ENCODE measurements around the gene IL20RA. TPM values are rescaled to one million over a fixed set of nuclear protein-coding genes. Genes with fewer than 3 reads are reported as not detected.

Gene IL20RA
- polyA plus RNA-seq, 4 donors = 0.81 to 3.0 (median 1.4) TPM

- Histone ChIP-seq H3K27ac (ENCODE audit: low read depth in 1 of 3, low read length in 2 of 3) (no peak overlapping the region), H3K4me1 (ENCODE audit: control insufficient read depth in 3 of 3, insufficient read depth in 2 of 3, low read depth in 1 of 3, low read length in 2 of 3) (peaks cover 0 to 4% (median 1%) of the 10 kb centered on the region in 3 donors), H3K4me3 (ENCODE audit: low read depth in 1 of 3, low read length in 3 of 3) (no peak overlapping the region), H3K36me3 (ENCODE audit: control insufficient read depth in 3 of 3, insufficient read depth in 2 of 3, low read depth in 1 of 3, low read length in 3 of 3) (no peaks in the 10 kb centered on the region), H3K27me3 (ENCODE audit: control insufficient read depth in 3 of 3, insufficient read depth in 3 of 3, low read length in 3 of 3) (peaks cover 0 to 3% (median 0%) of the 10 kb centered on the region in 3 donors), H3K9me3 (ENCODE audit: control insufficient read depth in 2 of 2, insufficient read depth in 1 of 2, low read depth in 1 of 2, low read length in 1 of 2) (peaks cover 0 to 3% of the 10 kb centered on the region in 2 donors)
- no peak for FAIRE-seq
- WGBS, 3 donors = 34 to 49% (median 43%) methylated on average over 6 of the region's 6 CpGs
- DNase-seq = peak in 1 of 2 donors; percentile 75
Measured at GRCh38 chr6:137036566-137037300, 8.0 kb downstream of the IL20RA start.

GRCh38 chr6:137033828-137034227, 10.9 kb downstream of the IL20RA start:
- H3K36me3 ChIP-seq (ENCODE audit: control insufficient read depth in 3 of 3, insufficient read depth in 2 of 3, low read depth in 1 of 3, low read length in 3 of 3) = no peaks in the 10 kb centered on the region
- no peak overlapping the region for H3K4me3 ChIP-seq (ENCODE audit: low read depth in 1 of 3, low read length in 3 of 3)
- no peaks in the 10 kb centered on the region for H3K9me3 ChIP-seq (ENCODE audit: control insufficient read depth in 2 of 2, insufficient read depth in 1 of 2, low read depth in 1 of 2, low read length in 1 of 2)
- no peak overlapping the region for H3K27ac ChIP-seq (ENCODE audit: low read depth in 1 of 3, low read length in 2 of 3)
- H3K27me3 ChIP-seq (ENCODE audit: control insufficient read depth in 3 of 3, insufficient read depth in 3 of 3, low read length in 3 of 3) = peaks cover 0 to 3% (median 0%) of the 10 kb centered on the region in 3 donors
- FAIRE-seq = no peak
- 58 to 78% (median 68%) methylated on average over 2 of the region's 2 CpGs for WGBS, 3 donors
- H3K4me1 ChIP-seq (ENCODE audit: control insufficient read depth in 3 of 3, insufficient read depth in 2 of 3, low read depth in 1 of 3, low read length in 2 of 3) = peaks cover 0 to 4% (median 1%) of the 10 kb centered on the region in 3 donors
- DNase-seq = peak in 1 of 2 donors; percentile 58

- FAIRE-seq = no peak
- Histone ChIP-seq H3K4me3 (ENCODE audit: low read depth in 1 of 3, low read length in 3 of 3) (no peak overlapping the region), H3K36me3 (ENCODE audit: control insufficient read depth in 3 of 3, insufficient read depth in 2 of 3, low read depth in 1 of 3, low read length in 3 of 3) (no peaks in the 10 kb centered on the region), H3K27ac (ENCODE audit: low read depth in 1 of 3, low read length in 2 of 3) (no peak overlapping the region), H3K27me3 (ENCODE audit: control insufficient read depth in 3 of 3, insufficient read depth in 3 of 3, low read length in 3 of 3) (peaks cover 0 to 3% (median 0%) of the 10 kb centered on the region in 3 donors), H3K9me3 (ENCODE audit: control insufficient read depth in 2 of 2, insufficient read depth in 1 of 2, low read depth in 1 of 2, low read length in 1 of 2) (no peaks in the 10 kb centered on the region), H3K4me1 (ENCODE audit: control insufficient read depth in 3 of 3, insufficient read depth in 2 of 3, low read depth in 1 of 3, low read length in 2 of 3) (no peaks in the 10 kb centered on the region)
- 74 to 80% (median 78%) methylated on average over 3 of the region's 3 CpGs for WGBS, 3 donors
- DNase-seq = no peak
Measured at GRCh38 chr6:137031122-137031521, 13.6 kb downstream of the IL20RA start.

GRCh38 chr6:137028912-137029311, 15.9 kb downstream of the IL20RA start:
- FAIRE-seq = no peak
- no peaks in the 10 kb centered on the region for H3K9me3 ChIP-seq (ENCODE audit: control insufficient read depth in 2 of 2, insufficient read depth in 1 of 2, low read depth in 1 of 2, low read length in 1 of 2)
- H3K36me3 ChIP-seq (ENCODE audit: control insufficient read depth in 3 of 3, insufficient read depth in 2 of 3, low read depth in 1 of 3, low read length in 3 of 3) = no peaks in the 10 kb centered on the region
- H3K4me3 ChIP-seq (ENCODE audit: low read depth in 1 of 3, low read length in 3 of 3) = no peak overlapping the region
- H3K27me3 ChIP-seq (ENCODE audit: control insufficient read depth in 3 of 3, insufficient read depth in 3 of 3, low read length in 3 of 3) = peaks cover 0 to 3% (median 0%) of the 10 kb centered on the region in 3 donors
- WGBS, 3 donors = 50 to 51% (median 50%) methylated on average over 2 of the region's 2 CpGs
- H3K4me1 ChIP-seq (ENCODE audit: control insufficient read depth in 3 of 3, insufficient read depth in 2 of 3, low read depth in 1 of 3, low read length in 2 of 3) = peaks cover 0 to 3% (median 0%) of the 10 kb centered on the region in 3 donors
- no peak for DNase-seq
- no peak overlapping the region for H3K27ac ChIP-seq (ENCODE audit: low read depth in 1 of 3, low read length in 2 of 3)

GRCh38 chr6:137025786-137026730, 18.7 kb downstream of the IL20RA start:
- no peak for FAIRE-seq
- Histone ChIP-seq H3K4me3 (ENCODE audit: low read depth in 1 of 3, low read length in 3 of 3) (no peak overlapping the region), H3K4me1 (ENCODE audit: control insufficient read depth in 3 of 3, insufficient read depth in 2 of 3, low read depth in 1 of 3, low read length in 2 of 3) (peaks cover 0 to 3% (median 0%) of the 10 kb centered on the region in 3 donors), H3K9me3 (ENCODE audit: control insufficient read depth in 2 of 2, insufficient read depth in 1 of 2, low read depth in 1 of 2, low read length in 1 of 2) (no peaks in the 10 kb centered on the region), H3K27ac (ENCODE audit: low read depth in 1 of 3, low read length in 2 of 3) (peak overlapping the region in 1 of 3 donors; percentile 4), H3K27me3 (ENCODE audit: control insufficient read depth in 3 of 3, insufficient read depth in 3 of 3, low read length in 3 of 3) (no peaks in the 10 kb centered on the region), H3K36me3 (ENCODE audit: control insufficient read depth in 3 of 3, insufficient read depth in 2 of 3, low read depth in 1 of 3, low read length in 3 of 3) (no peaks in the 10 kb centered on the region)
- DNase-seq = peak in 1 of 2 donors; percentile 27
- 57 to 73% (median 66%) methylated on average over 8 of the region's 8 CpGs for WGBS, 3 donors

GRCh38 chr6:137024237-137024990, 20.4 kb downstream of the IL20RA start:
- WGBS, 3 donors = 45 to 74% (median 68%) methylated on average over 3 of the region's 3 CpGs
- Histone ChIP-seq H3K9me3 (ENCODE audit: control insufficient read depth in 2 of 2, insufficient read depth in 1 of 2, low read depth in 1 of 2, low read length in 1 of 2) (peaks cover 0 to 4% of the 10 kb centered on the region in 2 donors), H3K27me3 (ENCODE audit: control insufficient read depth in 3 of 3, insufficient read depth in 3 of 3, low read length in 3 of 3) (no peaks in the 10 kb centered on the region), H3K4me1 (ENCODE audit: control insufficient read depth in 3 of 3, insufficient read depth in 2 of 3, low read depth in 1 of 3, low read length in 2 of 3) (peaks cover 0 to 3% (median 0%) of the 10 kb centered on the region in 3 donors), H3K4me3 (ENCODE audit: low read depth in 1 of 3, low read length in 3 of 3) (no peak overlapping the region), H3K36me3 (ENCODE audit: control insufficient read depth in 3 of 3, insufficient read depth in 2 of 3, low read depth in 1 of 3, low read length in 3 of 3) (no peaks in the 10 kb centered on the region), H3K27ac (ENCODE audit: low read depth in 1 of 3, low read length in 2 of 3) (no peak overlapping the region)
- no peak for FAIRE-seq
- DNase-seq = peak in 1 of 2 donors; percentile 32

GRCh38 chr6:137020776-137021175, 24.0 kb downstream of the IL20RA start:
- Histone ChIP-seq H3K27me3 (ENCODE audit: control insufficient read depth in 3 of 3, insufficient read depth in 3 of 3, low read length in 3 of 3) (no peaks in the 10 kb centered on the region), H3K4me3 (ENCODE audit: low read depth in 1 of 3, low read length in 3 of 3) (no peak overlapping the region), H3K27ac (ENCODE audit: low read depth in 1 of 3, low read length in 2 of 3) (no peak overlapping the region), H3K36me3 (ENCODE audit: control insufficient read depth in 3 of 3, insufficient read depth in 2 of 3, low read depth in 1 of 3, low read length in 3 of 3) (no peaks in the 10 kb centered on the region), H3K9me3 (ENCODE audit: control insufficient read depth in 2 of 2, insufficient read depth in 1 of 2, low read depth in 1 of 2, low read length in 1 of 2) (peaks cover 0 to 4% of the 10 kb centered on the region in 2 donors), H3K4me1 (ENCODE audit: control insufficient read depth in 3 of 3, insufficient read depth in 2 of 3, low read depth in 1 of 3, low read length in 2 of 3) (peaks cover 0 to 3% (median 0%) of the 10 kb centered on the region in 3 donors)
- WGBS, 3 donors = 74 to 84% (median 77%) methylated on average over 4 of the region's 4 CpGs
- DNase-seq (no peak), FAIRE-seq (no peak)
